Bone marrow (tissue), 2 donors: ENCODE measurements around the gene FAM168B.

Source experiments
- DNase-seq, 2 donors: peaks; one replicate each; lab custom pipeline; 2025; lab: John Stamatoyannopoulos, UW

Gene FAM168B

DNA sequence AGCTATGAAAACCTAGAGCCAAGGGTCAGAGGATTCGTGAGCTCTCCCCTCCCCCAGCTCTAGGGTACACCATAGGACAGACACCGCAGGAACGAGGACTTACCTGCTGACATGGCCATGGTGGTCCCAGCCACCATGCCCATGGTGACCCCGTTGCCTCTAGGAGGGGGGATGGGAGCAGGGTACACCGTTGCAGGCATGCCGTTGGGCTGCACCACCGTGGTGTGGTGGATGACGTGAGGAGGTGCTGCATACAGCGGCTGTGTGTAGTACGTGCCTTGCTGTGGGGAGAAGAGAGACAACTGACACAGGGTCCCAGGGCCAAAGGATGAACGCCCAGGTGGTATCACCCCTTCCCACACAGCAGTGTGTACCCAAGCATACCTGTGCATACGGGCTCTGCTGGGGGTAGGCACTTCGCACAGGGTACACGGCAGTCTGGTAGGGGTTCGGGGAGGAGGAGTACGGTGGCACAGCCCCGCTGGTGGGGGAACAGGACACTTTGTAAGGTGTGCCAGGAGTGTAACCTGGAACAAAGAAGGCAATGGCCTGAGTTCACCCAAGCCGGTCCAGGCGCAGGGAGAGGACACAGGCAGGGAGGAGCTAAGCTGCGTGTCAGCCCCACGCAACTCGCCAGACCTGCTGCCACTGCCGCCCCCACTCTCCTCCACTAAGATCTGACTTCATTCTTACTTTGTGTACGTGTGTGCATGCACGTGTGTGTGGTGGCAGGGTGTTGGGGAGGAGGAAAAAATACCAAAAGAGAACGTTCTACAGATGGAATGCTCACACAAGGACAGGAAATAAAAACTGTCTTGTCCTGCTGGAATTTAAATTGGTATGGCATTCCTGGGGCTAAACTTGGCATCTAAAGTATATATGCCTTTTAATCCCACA lies 37.8 kb downstream of the FAM168B start:
- no peak for DNase-seq

DNA sequence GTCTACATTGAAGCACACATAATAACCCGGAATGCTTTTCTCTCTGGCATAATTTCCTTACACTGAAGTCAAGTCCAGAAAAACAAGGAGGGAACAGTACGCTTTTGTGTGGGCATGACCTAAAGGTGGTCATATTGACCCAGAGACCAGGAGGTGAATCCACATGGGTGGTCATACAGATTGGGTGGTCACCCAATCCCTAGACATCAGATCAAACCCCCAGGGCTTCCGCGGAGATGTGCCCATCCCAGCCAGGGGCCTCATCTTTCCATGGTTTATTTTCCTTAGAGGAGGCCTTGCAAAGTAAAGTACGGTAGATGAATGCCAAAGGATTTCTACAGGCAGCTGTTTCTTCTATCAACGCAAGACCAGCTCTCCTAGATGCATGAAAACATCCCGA lies 38.8 kb downstream of the FAM168B start:
- no peak for DNase-seq

DNA sequence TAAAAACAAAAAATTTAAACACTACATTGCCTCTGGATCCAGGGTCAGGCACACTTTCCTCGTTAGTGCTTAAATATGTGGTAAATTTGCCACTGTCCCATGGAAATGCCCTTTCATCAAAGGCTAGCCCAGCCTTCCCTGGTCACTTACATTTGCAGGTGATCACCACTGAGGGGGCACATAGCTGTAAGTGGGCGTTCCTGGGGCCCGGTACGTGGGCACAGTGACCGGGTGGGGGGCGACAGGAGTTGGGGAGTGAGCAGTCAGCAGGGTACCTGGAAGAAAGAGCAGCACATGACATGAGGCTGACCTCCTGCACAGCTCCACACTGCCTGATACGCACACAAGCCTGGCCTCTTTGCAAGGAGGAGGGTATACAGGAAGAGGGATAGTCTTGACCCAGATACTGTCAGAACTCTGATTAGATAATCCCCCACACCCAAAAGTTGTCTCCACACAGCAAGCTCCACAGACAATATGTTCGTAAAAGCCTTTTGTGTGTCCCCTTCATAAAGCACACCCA lies 40.5 kb downstream of the FAM168B start:
- DNase-seq: no peak

DNA sequence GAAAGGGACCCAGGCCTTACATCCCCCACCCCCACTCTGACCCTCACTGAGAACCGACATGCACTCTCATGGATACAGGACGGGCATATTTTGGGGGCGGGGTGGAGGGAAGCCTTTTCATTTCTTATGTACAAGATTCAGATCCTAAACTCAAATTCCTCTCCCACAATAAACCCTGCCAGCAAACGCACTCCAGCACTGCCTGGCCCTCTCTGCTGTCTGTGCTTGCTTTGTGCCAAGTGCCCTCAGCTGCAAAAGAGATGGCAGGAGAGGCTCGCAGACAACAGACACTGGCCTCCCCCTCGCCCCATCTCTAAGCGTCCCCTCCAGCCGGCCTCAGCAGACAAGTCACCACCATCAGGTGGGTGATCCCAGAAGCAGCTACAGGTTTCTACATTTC lies 42.4 kb downstream of the FAM168B start:
- no peak for DNase-seq

DNA sequence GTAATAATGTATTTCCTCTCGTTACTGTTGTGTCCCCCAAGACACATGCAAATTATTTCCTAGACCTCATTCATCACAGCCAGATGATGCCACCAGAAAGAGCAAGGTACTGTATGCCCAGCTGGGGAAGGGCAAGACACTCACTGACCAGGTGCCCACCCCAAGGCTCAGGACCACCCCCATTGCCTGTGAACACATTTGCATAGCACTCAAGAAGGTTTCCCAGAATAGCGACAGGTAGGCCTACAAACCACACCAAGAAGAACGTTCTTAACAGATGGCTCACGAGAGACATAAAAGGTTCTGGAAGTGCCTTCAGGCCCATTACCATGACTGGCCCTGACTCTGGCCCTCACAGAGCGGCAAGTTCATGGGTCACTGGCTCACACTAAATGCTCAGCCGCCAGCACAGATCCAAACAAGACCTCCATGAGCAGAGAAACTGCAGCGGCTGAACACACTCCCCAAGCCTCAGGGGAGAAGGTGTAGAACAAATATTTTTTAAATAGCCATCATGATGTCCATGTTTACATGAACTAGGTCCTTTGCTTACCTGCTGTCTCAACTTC lies 44.0 kb downstream of the FAM168B start:
- DNase-seq: no peak

DNA sequence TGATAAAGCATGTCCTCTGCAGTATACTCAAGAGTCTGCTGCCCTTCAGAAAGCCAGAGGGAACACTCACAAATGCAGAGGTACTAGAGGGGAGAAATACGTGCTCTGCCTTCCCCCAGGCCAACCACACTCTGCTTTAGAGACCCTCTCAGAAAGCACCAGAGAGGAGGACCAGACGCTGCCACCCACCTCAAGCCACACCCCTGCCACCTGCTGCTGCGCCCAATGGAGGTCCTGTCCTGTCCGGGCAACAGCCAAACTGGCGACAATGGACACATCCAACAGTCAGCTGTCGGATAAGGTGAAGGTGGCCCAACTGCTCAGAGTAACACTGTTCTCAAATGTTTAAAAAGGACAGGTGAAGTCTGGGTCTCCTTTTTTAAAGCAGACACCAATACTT lies 44.6 kb downstream of the FAM168B start:
- DNase-seq: no peak

DNA sequence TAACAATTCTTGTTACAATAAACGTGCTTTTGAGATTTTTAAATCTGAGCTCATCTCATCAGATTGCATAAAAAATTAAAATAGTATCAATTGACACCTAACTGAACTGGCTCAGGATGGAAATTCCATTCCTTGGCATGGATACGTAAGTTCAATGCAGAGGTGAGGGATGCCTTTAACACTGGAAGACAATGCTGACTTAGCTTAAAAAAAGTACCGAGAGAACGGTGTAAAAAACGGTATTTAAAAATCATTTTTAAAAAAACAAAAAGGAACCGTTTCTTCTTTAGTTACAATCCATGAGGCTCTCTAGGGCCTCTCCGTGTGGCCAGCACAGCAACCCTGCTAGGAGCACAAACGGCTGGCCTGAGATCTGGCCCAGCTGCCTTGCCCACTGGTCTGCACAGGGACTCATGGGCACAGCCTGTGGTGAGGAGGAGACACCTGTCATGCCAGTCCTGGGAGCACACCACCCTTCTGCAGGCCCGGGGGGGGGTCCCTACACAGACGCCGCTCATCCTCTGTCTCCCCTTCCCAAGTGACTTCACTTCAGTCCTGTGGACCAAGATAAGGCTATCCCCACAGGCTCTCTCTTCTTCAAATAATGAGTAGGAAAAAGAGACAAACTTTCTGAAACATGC lies 45.2 kb downstream of the FAM168B start:
- no peak for DNase-seq

DNA sequence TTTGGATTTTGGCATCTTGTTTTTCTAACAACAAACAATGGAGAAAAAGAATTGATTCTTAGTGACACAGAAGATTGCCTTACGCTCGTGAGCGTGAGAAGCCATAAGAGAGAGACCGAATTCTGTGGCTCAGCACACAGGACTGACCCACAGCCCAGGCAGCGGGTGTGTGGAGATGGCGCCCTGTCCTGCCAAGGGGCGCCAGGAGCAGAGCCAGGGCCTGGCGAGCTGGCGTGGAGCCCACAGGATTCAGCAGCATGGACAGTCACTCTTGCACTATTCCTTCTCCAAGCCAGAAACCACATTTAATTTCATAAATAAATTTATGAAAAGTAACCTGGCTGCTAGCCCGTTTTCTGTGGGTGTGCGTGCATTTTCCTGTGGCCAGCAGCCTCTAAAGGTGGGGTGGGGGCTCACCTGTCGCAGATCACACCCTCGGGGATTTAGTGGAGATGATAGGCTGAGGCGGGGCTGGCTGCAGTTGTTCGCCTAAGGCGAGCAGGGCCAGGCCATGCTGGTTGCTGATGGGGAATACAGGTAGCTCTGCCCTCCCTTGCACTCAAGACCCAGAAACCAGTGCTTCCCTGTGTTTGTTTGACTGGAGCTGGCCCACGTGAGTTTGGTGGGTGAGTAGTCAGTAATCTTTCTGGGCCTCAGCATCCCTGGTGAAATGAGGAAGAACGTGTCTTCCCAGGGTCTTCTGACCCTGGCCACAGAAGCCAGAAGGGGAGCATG lies 46.2 kb downstream of the FAM168B start:
- DNase-seq: no peak

DNA sequence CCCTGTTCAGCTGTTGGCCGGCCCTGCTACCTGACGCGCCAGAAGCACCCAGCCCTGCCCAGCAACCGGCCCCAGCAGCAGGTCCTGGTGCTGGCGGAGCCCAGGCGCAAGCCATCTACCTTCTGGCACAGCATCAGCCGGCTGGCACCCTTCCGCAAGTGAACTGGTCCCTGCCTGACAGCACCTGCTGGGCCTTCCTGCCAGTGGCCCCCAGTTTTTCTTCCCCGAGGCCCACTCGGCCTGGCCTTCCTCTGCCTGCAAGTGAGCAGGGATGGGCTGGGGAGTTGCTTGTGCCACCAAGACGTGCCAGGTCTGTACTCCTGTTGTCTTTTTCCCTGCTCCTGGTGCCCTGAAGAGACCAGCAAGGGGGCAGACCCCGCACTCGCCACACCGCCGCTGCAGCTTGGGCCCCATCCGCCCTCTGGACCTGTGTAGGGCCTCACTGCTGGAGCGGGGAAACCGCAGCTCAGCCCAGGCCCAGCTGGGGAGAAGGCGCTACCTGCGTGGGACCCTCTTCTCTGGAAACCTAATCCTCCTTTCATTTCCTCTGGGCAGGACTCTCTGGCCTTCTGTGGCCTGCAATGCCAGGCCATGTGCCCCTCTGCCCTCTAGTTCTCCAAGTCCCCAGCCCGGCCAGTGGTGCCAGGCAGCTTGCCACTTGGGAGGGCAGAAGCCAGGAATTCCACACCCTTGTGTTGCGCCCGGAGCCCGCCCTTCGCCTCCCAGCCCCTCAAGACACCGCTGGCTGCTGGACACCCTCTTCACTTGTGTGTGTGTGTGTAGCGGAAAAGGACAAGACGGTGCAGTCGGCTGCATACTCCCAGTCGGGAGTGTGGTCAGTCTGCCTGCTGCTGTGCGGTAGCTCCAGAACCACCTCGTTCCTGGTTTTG lies 47.0 kb downstream of the FAM168B start:
- DNase-seq: no peak

DNA sequence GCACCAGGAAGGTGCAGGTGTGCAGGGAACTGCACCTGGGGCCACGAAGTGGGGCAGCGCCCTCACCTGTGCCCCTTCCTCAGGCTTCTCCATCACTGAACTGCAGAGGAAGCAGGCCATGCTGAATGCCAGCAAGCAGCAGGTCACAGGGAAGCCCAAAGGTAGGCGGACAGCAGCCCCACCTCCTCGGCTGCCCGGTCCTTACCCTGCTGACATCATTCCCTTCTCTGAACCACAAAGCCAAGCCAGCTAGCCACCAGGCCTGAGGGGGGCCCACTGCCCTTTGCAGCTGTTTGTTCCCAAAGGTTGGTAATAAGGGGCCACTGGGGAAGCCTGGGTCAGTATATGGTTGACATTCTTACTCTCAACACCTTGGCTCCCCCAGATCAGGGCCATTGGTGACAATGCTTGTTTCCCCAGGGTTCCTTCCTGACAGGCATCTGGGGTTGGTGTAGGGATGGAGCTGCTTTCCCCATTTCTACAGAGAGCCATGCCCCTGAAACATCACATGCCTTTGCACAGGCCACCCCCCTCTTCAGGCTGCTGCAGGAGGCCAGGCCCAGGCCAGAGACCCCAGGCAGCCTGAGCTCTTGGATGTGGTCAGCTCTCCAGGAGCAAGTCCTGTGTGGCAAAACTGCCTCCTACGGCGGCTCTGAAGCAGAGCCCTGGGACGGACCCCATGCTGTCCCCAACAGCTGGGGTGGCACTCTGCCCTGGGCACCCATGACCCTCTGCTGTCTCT lies 47.8 kb downstream of the FAM168B start:
- DNase-seq: no peak

DNA sequence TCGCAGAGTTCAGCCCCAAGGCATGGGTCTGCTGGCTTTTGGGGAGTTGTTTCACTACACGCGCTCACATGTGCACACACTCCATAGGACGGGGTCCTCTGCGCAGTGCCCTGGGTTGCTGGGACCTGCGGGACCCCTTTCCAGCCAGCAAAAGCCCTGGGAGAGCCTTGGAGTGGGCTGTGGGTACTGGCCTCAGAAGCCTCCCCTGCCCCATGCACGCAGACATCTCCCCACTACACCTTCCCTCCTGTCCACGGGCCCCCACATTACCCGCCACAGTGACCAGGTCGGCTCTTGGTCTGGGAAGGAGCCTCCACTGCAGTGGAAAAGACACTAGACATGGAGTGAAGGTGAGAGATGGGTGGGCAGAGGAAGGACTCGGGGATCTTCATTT lies 48.5 kb downstream of the FAM168B start:
- DNase-seq: no peak

DNA sequence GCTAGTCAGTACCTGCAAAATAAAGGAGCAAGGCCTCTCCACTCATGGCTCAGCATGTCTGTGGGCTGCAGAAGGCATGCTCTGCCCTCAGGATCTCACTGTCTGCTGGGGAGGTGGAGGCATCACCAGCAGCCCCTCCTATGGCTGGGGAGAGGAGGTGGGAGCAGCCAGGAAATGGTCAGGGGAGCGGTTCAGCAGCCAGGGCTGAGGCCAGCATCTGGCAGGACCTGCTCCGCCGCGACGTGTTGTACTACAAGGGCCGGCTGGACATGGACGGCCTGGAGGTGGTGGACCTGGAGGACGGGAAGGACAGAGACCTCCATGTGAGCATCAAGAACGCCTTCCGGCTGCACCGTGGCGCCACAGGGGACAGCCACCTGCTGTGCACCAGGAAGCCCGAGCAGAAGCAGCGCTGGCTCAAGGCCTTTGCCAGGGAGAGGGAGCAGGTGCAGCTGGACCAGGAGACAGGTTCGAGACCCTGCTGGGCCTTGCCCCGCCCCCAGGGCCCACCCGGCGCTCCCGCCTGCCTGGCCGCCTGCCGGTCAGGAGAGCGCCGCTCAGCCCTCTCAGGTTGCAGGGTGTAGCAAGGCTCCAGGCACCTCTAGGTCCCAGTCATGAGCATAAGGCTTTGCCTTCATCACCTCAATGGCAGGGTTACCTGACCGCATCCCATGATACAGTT lies 49.0 kb downstream of the FAM168B start:
- no peak for DNase-seq

DNA sequence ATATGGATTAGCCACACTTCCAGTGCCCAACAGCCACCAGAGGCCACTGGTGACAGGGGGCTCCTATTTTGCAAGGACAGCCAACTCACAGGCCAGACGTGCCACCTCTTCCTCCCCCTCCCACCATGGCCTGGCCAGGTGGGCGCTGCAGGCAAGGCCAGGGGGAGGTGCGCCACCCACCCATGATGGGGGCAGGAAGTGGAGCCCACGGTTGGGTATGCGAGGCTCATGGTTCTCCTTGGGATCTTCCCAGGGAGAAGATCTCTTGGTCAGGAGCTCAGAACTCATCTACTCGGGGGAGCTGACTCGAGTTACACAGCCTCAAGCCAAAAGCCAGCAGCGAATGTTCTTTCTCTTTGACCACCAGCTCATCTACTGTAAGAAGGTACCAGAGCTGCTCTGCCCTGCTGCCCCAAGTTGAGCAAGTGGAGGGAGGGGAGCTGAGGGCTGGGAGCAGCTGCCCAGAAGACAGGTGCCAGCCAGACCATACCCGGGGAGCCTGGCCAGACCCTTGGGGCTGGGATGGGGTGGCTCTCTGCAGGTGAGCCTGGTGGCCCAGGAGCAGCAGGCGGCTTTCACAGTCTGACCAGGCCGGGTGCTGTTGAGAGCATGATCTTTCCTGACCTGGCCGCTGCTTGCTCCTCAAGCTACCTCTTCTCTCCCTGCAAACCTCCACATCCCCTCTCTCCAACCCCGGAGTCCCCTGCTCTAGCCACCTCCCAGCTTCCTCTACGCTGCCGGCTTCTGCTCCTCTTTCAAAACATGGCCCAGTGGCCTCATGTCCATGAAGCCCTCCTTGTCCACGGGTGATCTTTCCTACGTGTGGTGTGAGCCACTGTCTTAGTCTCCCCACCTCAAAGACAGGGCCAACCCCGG lies 49.8 kb downstream of the FAM168B start:
- no peak for DNase-seq

DNA sequence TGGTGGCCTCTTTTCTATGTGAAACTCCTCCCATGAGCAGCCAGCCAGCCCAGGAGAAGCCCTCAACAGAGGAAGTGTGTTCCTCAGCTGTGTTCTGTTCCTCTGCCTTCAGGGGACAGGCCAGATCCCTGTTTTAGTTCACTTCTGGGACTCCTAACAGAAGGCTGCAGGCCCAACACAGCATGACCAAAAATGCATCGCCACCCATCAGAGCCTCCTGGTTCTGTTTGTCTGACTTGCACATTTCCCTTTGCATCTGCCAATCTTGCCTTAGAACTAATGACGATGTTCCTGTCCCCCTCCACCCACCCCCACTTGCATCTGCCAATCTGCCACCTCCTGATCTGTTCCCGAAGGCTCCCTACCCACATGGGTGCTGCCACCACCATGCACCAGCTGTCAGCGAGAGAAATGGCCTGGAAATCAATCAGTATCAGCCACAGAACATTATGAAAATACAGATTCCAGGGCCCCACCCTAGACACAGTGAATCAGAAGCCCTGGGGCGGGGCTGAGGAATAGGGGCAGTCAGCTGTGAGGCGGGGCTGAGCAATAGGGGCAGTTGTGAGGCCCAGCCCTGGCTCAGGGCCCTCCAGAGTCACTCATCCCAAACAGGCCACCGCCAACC lies 51.0 kb downstream of the FAM168B start:
- no peak for DNase-seq

DNA sequence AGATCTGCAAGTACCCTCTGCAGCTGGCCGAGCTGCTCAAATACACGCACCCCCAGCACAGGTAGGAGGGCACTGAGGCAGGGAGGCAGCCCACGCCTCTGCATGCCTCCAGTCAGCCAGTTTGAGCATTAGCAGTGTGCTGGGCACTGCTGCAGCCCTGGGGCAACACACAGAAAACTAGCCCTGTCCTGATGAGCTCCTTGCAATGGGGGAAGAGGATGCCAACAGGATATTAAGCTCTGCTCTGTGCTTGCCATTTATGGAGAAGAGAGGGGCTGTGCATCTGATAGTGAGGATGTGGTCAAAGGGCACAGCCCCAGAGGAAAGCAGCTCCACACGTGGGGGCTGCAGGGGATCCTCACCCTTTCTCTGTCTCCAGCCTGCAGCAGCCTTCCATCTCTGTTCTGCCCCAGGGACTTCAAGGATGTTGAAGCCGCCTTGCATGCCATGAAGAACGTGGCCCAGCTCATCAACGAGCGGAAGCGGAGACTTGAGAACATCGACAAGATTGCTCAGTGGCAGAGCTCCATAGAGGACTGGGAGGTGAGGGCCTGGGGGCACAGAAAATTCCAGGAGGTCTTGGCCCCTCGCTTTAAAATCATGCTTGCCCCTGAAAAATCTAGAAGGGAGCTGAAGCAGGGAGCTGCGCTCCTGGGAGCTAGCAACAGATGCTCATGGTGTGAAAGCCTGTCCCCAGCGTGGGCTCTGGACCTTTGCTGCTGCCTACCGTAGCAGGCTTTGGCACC lies 51.7 kb downstream of the FAM168B start:
- DNase-seq: no peak

DNA sequence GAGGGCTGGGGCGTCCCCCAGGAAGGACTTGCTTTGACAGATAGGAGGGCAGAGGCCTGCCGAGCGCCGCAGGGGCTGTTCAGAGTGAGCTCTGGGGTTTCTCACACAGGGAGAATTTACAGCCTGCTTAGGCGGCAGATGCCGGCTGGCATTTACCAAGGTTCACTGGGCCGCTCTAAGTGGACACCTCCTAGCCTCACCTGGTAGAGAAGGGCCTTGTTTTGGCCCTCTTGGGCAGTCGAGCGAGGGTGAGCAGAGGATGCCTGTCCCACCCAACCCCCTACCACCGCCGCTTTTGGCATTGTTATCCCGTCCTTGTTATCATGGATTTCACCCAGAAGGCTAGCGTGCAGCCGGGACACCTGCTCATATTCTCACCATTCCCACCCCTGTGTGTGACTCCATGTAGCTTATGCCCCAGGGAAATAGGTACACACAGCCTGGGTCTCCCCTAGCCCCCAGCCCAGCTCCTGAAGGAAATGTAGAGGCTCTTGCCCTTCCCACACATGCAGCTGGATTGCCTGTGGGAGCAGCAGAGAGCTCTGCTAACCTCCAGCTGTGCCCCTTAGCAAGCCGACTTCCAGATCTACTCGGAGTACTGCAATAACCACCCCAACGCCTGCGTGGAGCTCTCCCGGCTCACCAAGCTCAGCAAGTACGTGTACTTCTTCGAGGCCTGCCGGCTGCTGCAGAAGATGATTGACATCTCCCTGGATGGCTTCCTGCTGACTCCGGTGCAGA lies 52.4 kb downstream of the FAM168B start:
- no peak for DNase-seq
